Vagina (tissue), 2 donors: ENCODE results near the gene FKTN.

Source experiments
- CTCF ChIP-seq, 3 experiments: fragments of 450-650 bp in 2 of 3; fragments of 200-600 bp in 1 of 3; sonication (generic) in 1 of 3; IDR thresholded peaks; one replicate each; pipeline ENCODE4 v1.5.1; 2017 to 2019; ENCODE audit warnings: antibody characterized with exemption in 3 of 3, mild to moderate bottlenecking in 2 of 3, moderate library complexity in 2 of 3
- POLR2AphosphoS5 ChIP-seq, 2 donors: sonication (generic); formaldehyde crosslinking; IDR thresholded peaks; one replicate each; pipeline ENCODE4 v1.9.0; 2017; ENCODE audit warnings: antibody characterized with exemption in 2 of 2, mild to moderate bottlenecking in 2 of 2, low read depth in 1 of 2; ENCODE audit not compliant: insufficient read depth in 1 of 2

- TF ChIP-seq POLR2AphosphoS5 (IDR thresholded peaks at IDR 0.05; ENCODE audit: insufficient read depth in 1 of 2, low read depth in 1 of 2) (no peak), CTCF (IDR thresholded peaks at IDR 0.05) (no peak)
Measured at GRCh38 chr9:105679257-105680022, 121.5 kb downstream of the FKTN start.
